Stimulated activated CD4-positive, alpha-beta T cell treated with anti-CD3 and anti-CD28 coated beads, Interleukin-2, amount 100 ng/mL, for 4 hours (primary cell): ENCODE measurements around the gene ZSWIM8.

ENCODE experiments used
- DNase-seq: peaks from one replicate; pipeline ENCODE4 v3.0.0-alpha.2; 2020; ENCODE audit warnings: low read depth

The ZSWIM8 gene

DNA sequence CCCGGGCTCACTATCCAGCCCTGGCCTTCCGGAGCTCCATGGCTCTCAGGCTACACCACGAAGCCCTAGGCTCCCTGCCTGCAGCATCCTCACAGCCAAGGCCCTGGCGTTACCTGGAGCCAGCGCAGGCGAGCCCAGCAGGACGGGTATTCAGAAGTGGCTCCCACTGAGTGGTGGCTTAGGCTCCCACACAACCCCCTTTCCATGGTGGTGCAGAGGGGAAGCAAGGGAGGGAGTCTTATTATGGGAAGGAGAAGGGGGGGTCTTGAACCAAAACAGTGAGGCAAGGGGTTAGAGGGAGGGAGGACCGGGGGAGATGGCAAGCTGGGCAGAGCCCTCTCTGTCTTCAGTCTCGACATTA is 55.6 kb downstream of the ZSWIM8 start:
- DNase-seq = no peak

DNA sequence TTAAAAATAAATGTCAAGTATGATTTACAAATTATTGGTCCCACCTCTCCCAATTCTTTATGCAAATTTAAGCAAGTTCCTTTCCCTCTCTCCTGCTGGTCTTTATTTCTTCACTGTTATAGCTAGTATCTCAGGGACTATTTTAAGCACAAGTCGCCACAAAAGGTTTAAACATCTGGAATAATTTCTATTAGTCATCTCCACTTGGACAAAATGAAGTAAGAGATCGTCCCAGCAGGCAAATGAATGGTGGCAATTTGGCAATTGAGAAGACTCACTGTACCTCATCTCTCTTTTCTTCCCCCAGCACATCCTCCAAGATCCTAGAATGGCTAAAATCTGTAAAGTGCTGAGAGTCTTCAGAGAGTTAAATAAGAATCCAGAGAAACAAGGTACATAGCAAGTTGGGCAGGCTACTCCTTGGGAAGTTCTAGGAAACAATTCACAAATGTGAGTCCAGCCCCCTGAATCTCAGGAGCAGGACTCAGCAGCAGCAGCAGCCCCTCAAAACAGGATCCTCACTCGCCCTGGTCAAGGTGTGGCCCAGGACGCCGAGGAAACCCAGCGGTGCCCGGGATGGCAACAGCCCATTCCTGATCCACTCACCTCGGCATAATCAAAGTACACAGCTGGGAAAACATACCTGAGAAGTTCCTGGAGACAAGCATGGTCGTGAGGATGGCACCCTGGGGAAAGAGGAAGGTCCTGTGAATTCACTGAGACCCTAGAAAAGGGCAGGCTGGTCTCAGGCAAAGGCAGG is 56.3 kb downstream of the ZSWIM8 start:
- DNase-seq = no peak

DNA sequence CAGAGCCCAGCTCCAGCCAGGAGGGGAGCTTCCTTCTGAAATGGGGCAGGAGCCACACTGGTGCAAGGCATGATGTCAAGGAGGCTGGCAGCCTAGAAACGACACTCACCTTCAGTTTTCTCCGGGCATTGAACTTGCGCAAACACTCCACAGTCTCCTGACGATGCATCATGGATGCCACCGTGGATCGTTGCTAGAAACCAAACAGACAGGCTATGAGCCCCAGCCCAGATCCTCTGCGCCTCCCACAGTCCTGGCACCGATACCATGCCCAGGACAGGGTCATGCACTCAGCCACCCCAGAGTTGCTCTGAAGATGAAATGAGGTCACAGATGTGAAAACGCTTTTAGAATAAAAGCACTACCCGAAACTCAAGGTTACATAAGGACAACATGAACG is 56.9 kb downstream of the ZSWIM8 start:
- DNase-seq = no peak

- no peak for DNase-seq
These were observed 57.9 kb downstream of the ZSWIM8 start for GRCh38 chr10:73843261-73843660.

DNA sequence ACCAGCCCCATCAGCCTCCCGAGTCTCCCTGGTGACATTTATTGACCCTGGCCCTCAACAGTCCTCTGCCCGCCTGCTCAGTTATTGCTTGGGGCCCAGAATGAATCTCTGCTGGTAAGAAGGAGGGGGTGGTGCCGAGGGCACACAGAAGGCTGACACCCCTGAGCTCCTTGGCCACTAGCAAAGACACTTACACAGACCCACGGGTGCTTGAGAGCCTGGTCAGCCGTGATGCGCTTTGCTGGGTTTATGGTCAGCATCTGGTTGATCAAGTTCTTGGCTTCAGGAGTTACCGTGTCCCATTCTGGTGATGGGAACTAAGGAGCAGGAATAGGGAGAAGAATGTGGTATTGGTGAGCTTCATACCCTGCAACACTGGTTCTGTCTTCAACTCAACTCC is 61.6 kb downstream of the ZSWIM8 start:
- DNase-seq = no peak

GRCh38 chr10:73848821-73849489 is 63.5 kb downstream of the ZSWIM8 start:
- DNase-seq = peak; percentile 80

DNA sequence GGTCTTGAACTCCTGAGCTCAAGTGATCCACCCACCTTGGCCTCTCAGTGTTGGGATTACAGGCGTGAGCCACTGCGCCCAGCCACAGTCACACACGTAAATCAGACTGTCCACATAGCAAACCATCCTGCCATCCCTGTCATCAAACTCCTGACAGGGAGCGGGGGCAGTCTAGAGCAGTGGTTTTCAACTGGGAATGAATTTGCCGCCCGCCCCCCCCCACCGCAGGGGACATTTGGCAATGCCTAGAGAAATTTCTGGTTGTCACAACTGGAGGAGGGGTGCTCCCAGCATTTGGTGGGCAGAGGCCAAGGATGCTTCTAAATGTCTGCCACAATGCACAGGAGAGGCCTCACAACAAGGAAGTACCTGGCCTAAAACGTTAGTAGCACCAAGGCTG is 64.8 kb downstream of the ZSWIM8 start:
- no peak for DNase-seq

- no peak for DNase-seq
These were observed 65.6 kb downstream of the ZSWIM8 start for GRCh38 chr10:73850863-73851461.
